SK-N-SH (cell line): ENCODE data around the gene MTRF1. TPM values are rescaled to one million over a fixed set of nuclear protein-coding genes. Genes with fewer than 3 reads are reported as not detected.

Source experiments
- CTCF ChIA-PET: fragments of 300-600, 350-600 bp; formaldehyde crosslinking; extraction: SDS; loops from one replicate; lab custom pipeline; 2021; lab: Yijun Ruan, JAX
- POLR2A ChIA-PET: fragments of 350-600 bp; sonication (Branson Sonifier 250); formaldehyde crosslinking; extraction: SDS; loops from one replicate; lab custom pipeline; 2020; ENCODE audit warnings: antibody characterized with exemption, inconsistent platforms; lab: Yijun Ruan, JAX
- DNase-seq: peaks from one replicate; pipeline ENCODE4 v3.0.0; 2012
- H2AFZ ChIP-seq: fragments of 200-600 bp; sonication (generic); 2 replicates; pipeline ENCODE4 v1.8.1; 2016; ENCODE audit warnings: antibody characterized with exemption, mild to moderate bottlenecking, low read depth
- H3F3A ChIP-seq: fragments of 200-600 bp; sonication (generic); replicated peaks from 2 replicates; pipeline ENCODE3; 2016; ENCODE audit warnings: antibody characterized with exemption, mild to moderate bottlenecking; ENCODE audit not compliant: insufficient read depth
- H3K27ac ChIP-seq, 2 experiments: fragments of 200-500 bp in 1 of 2; fragments of 200-600 bp in 1 of 2; sonication (Bioruptor generic) in 1 of 2; sonication (generic), shearing (Covaris generic) in 1 of 2; 2 replicates each; pipeline versions ENCODE4 v1.5.1 to v1.6.1; 2014 to 2016; ENCODE audit warnings: low read depth in 2 of 2, inconsistent platforms in 1 of 2, low read length in 1 of 2, mild to moderate bottlenecking in 1 of 2, mixed read lengths in 1 of 2
- H3K27me3 ChIP-seq: fragments of 200-600 bp; sonication (generic), shearing (Covaris generic); 2 replicates; pipeline ENCODE4 v1.6.1; 2016; ENCODE audit warnings: mixed run types; ENCODE audit not compliant: insufficient read depth
- H3K36me3 ChIP-seq, 2 experiments: fragments of 200-500 bp in 1 of 2; fragments of 200-600 bp in 1 of 2; sonication (Bioruptor generic) in 1 of 2; sonication (generic) in 1 of 2; replicated peaks in 1 of 2; 2 replicates each; pipeline versions ENCODE3 to v1.5.1; 2014 to 2016; ENCODE audit warnings: low read length in 1 of 2, mild to moderate bottlenecking in 1 of 2; ENCODE audit not compliant: insufficient read depth in 2 of 2, control insufficient read depth in 1 of 2
- H3K4me1 ChIP-seq, 2 experiments: fragments of 200-500 bp in 1 of 2; fragments of 200-600 bp in 1 of 2; sonication (Bioruptor generic) in 1 of 2; sonication (generic), shearing (Covaris generic) in 1 of 2; 2 replicates each; pipeline versions ENCODE4 v1.5.1 to v1.6.1; 2014 to 2016; ENCODE audit warnings: low read depth in 1 of 2, low read length in 1 of 2, mixed run types in 1 of 2; ENCODE audit not compliant: insufficient read depth in 2 of 2, control insufficient read depth in 1 of 2
- H3K4me2 ChIP-seq: fragments of 200-600 bp; sonication (generic), shearing (Covaris generic); 2 replicates; pipeline ENCODE4 v1.6.1; 2017; ENCODE audit warnings: mixed run types
- H3K4me3 ChIP-seq, 2 experiments: fragments of 200-500 bp in 1 of 2; fragments of 200-600 bp in 1 of 2; sonication (Bioruptor generic) in 1 of 2; sonication (generic), shearing (Covaris generic) in 1 of 2; 2 replicates each; pipeline versions ENCODE4 v1.5.1 to v1.8.1; 2014 to 2016; ENCODE audit warnings: low read depth in 2 of 2, inconsistent platforms in 1 of 2, low read length in 1 of 2, mild to moderate bottlenecking in 1 of 2, mixed read lengths in 1 of 2, moderate library complexity in 1 of 2
- H3K79me2 ChIP-seq: fragments of 200-600 bp; sonication (generic); 2 replicates; pipeline ENCODE4 v1.8.1; 2017; ENCODE audit warnings: mild to moderate bottlenecking; ENCODE audit not compliant: insufficient read depth
- H3K9ac ChIP-seq: fragments of 200-600 bp; sonication (generic); 2 replicates; pipeline ENCODE4 v1.6.1; 2017; ENCODE audit warnings: mixed run types
- H3K9me2 ChIP-seq: fragments of 200-600 bp; sonication (generic); 2 replicates; pipeline ENCODE4 v1.6.1; 2017; ENCODE audit warnings: mixed run types
- H3K9me3 ChIP-seq: fragments of 200-600 bp; sonication (generic); 2 replicates; pipeline ENCODE4 v1.6.1; 2017; ENCODE audit warnings: mixed run types, mild to moderate bottlenecking, moderate library complexity
- H4K20me1 ChIP-seq: fragments of 200-600 bp; sonication (generic); 2 replicates; pipeline ENCODE4 v1.6.1; 2017; ENCODE audit warnings: mild to moderate bottlenecking, mixed run types; ENCODE audit not compliant: insufficient read depth
- EP300 ChIP-seq, 2 experiments: IDR thresholded peaks; 2 replicates each; pipeline versions ENCODE4 v1.4.0 to v1.6.1; 2012; ENCODE audit warnings: borderline replicate concordance in 1 of 2, low read depth in 1 of 2, low read length in 1 of 2
- EZH2phosphoT487 ChIP-seq: fragments of 200-600 bp; sonication (generic); IDR thresholded peaks from 2 replicates; pipeline ENCODE4 v1.6.1; 2017; ENCODE audit warnings: low read depth, mixed run types, mild to moderate bottlenecking, antibody characterized with exemption, moderate library complexity, borderline replicate concordance
- FOSL2 ChIP-seq: IDR thresholded peaks from 2 replicates; pipeline ENCODE4 v1.4.0; 2012; ENCODE audit warnings: low read depth, mild to moderate bottlenecking, moderate library complexity, borderline replicate concordance
- FOXJ3 ChIP-seq: sonication (generic); formaldehyde crosslinking; IDR thresholded peaks from 2 replicates; pipeline ENCODE4 v1.5.1; 2020; ENCODE audit warnings: mild to moderate bottlenecking, missing genetic modification reagents
- FOXM1 ChIP-seq: IDR thresholded peaks from 2 replicates; pipeline ENCODE4 v1.4.0; 2012; ENCODE audit warnings: low read depth, mild to moderate bottlenecking
- GABPA ChIP-seq: IDR thresholded peaks from 2 replicates; pipeline ENCODE4 v1.4.0; 2012; ENCODE audit warnings: low read depth, mild to moderate bottlenecking
- JUND ChIP-seq: IDR thresholded peaks from 2 replicates; pipeline ENCODE4 v1.4.0; 2012
- MEF2A ChIP-seq: IDR thresholded peaks from 2 replicates; pipeline ENCODE4 v1.4.0; 2012; ENCODE audit warnings: low read depth, borderline replicate concordance
- MXI1 ChIP-seq: IDR thresholded peaks from 2 replicates; pipeline ENCODE4 v1.6.1; 2012; ENCODE audit warnings: mild to moderate bottlenecking, low read depth, low read length, improper control_type of control experiment
- NFIC ChIP-seq: IDR thresholded peaks from 2 replicates; pipeline ENCODE4 v1.4.0; 2012; ENCODE audit warnings: borderline replicate concordance
- POLR2AphosphoS5 ChIP-seq: IDR thresholded peaks from 2 replicates; pipeline ENCODE4 v1.6.1; 2012; ENCODE audit warnings: low read depth, low read length
- RCOR1 ChIP-seq: fragments of 150-350 bp; IDR thresholded peaks from 2 replicates; pipeline ENCODE4 v1.6.1; 2017; ENCODE audit warnings: antibody characterized with exemption, low read length
- SIN3A ChIP-seq: IDR thresholded peaks from 2 replicates; pipeline ENCODE4 v1.6.1; 2012; ENCODE audit warnings: low read depth, mild to moderate bottlenecking, low read length, moderate library complexity, borderline replicate concordance
- SMC3 ChIP-seq: IDR thresholded peaks from 2 replicates; pipeline ENCODE4 v1.6.1; 2012; ENCODE audit warnings: low read depth, low read length, improper control_type of control experiment
- TAF1 ChIP-seq: IDR thresholded peaks from 2 replicates; pipeline ENCODE4 v1.6.1; 2012; ENCODE audit warnings: low read depth, mild to moderate bottlenecking, low read length, moderate library complexity, borderline replicate concordance
- TCF12 ChIP-seq: IDR thresholded peaks from 2 replicates; pipeline ENCODE4 v1.4.0; 2012
- TEAD4 ChIP-seq: IDR thresholded peaks from 2 replicates; pipeline ENCODE4 v1.4.0; 2012; ENCODE audit warnings: mild to moderate bottlenecking, borderline replicate concordance; ENCODE audit not compliant: insufficient read depth
- WGBS: methylation state at CpG from one replicate; pipeline ENCODE4 v1.1.6; 2017; ENCODE audit warnings: low lambda C conversion rate; 5-methylcytosine and 5-hydroxymethylcytosine counted together
- polyA plus RNA-seq, 3 experiments: library from polyadenylated mRNA; depleted of rRNA; stranded (reverse); fragments of >200 nt; gene quantifications; 2 replicates each; pipeline ENCODE4 v1.2.3, GENCODE V29; 2012
- TF ChIP-seq, protein P1 (sequence below): fragments of 150-350 bp; IDR thresholded peaks from 2 replicates; pipeline ENCODE4 v1.6.1; 2016; ENCODE audit warnings: mild to moderate bottlenecking, low read depth, low read length
- TF ChIP-seq, protein P2 (sequence below): fragments of 150-350 bp; IDR thresholded peaks from 2 replicates; pipeline ENCODE4 v1.6.1; 2017; ENCODE audit warnings: antibody characterized with exemption, low read length, low read depth, borderline replicate concordance
- TF ChIP-seq, protein P3 (sequence below): IDR thresholded peaks from 2 replicates; pipeline ENCODE4 v1.4.0; 2012; ENCODE audit warnings: low read depth

Gene MTRF1
- polyA plus RNA-seq, 1 of the 3 experiments (the other 2 are of a cell fraction) = 9.2 TPM

DNA sequence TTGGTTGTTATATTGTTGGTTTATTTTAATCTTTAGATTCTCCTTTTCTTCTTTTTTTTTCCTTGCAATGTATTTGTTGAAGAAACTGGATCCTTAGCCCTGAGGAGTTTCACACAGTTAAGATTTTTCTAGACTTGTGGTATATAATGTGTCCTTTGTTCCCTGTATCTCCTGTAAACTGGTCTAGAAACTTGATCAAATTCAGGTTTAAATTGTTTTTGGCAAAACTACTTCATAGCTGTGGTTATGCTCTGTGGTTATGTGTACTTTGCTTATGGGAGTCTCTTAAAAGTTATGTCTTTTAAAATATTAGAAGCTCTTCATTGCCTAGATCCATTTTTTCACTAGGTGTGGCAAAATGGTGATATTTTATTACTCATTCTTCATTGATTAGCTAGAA lies 3.7 kb upstream of the MTRF1 start (continued):
- TF ChIP-seq MEF2A = no peak

DNA sequence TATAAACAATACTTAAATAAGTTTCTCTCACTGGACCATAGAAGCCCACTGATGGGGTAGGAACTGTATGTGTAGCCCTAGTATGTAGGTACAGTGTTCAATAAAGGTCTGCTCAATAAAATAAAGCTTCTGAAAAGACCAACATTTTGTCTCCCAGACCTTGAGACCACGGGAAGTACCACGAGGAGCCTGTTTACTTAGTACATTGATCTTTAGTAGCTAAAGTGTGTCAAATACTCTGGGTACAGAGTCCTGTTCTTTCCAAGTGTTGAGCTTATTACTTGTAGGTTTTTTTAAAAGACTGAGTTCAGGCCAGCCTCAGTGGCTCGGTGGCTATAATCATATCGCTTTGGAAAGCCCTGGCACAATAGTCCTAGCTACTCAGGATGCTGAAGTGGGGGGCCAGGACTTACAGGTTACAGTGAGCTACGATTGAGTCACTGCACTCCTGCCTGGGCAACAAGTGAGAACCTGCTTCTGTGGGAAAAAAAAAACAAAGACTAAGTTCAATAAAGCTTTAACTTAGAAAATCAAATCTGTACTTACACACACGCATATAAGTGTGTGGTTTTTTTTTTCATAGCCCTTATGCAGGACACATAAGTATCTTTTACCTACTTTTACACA lies 3.4 kb downstream of the MTRF1 start:
- H2AFZ ChIP-seq = no peak overlapping the region
- ChIA-PET CTCF (interaction anchor here (0.6 kb wide), 1 partner anchor 17 kb away, joined by 3 read pairs; no protein-coding TSS in a partner anchor), POLR2A (no interaction called here)
- peaks cover 11% of the 10 kb centered on the region for H3K9me3 ChIP-seq
- 93% methylated on average over 6 of the region's 6 CpGs for WGBS
- no peaks in the 10 kb centered on the region for H3K27me3 ChIP-seq
- H3K9me2 ChIP-seq = no peaks in the 10 kb centered on the region
- no peak overlapping the region for H3K9ac ChIP-seq
- no peak for DNase-seq
- TF ChIP-seq POLR2AphosphoS5 (no peak), JUND (no peak), EZH2phosphoT487 (no peak), NFIC (no peak), SIN3A (no peak), FOXM1 (no peak), TEAD4 (no peak), FOXJ3 (CRISPR knock-in tag) (no peak), EP300 (IDR thresholded peaks at IDR 0.05; ENCODE audit: borderline replicate concordance in 1 of 2, low read depth in 1 of 2, low read length in 1 of 2) (no peak), MEF2A (no peak), FOSL2 (no peak), TAF1 (no peak), TCF12 (no peak), GABPA (no peak), SMC3 (no peak), RCOR1 (no peak), MXI1 (no peak)
- TF ChIP-seq, protein P1, sequence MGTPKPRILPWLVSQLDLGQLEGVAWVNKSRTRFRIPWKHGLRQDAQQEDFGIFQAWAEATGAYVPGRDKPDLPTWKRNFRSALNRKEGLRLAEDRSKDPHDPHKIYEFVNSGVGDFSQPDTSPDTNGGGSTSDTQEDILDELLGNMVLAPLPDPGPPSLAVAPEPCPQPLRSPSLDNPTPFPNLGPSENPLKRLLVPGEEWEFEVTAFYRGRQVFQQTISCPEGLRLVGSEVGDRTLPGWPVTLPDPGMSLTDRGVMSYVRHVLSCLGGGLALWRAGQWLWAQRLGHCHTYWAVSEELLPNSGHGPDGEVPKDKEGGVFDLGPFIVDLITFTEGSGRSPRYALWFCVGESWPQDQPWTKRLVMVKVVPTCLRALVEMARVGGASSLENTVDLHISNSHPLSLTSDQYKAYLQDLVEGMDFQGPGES = no peak
- TF ChIP-seq, protein P2, sequence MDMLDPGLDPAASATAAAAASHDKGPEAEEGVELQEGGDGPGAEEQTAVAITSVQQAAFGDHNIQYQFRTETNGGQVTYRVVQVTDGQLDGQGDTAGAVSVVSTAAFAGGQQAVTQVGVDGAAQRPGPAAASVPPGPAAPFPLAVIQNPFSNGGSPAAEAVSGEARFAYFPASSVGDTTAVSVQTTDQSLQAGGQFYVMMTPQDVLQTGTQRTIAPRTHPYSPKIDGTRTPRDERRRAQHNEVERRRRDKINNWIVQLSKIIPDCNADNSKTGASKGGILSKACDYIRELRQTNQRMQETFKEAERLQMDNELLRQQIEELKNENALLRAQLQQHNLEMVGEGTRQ = no peak
- TF ChIP-seq, protein P3, sequence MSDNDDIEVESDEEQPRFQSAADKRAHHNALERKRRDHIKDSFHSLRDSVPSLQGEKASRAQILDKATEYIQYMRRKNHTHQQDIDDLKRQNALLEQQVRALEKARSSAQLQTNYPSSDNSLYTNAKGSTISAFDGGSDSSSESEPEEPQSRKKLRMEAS = no peak
- TF ChIP-seq, all 33 proteins: peak for 0
- H3K36me3 ChIP-seq = peaks cover 29 to 31% of the 10 kb centered on the region in 2 experiments
- H3F3A ChIP-seq = peaks cover 4% of the 10 kb centered on the region
- H3K4me3 ChIP-seq = no peak overlapping the region
- H3K4me1 ChIP-seq = peaks cover 0 to 3% of the 10 kb centered on the region in 2 experiments; a peak in 2 of 4 replicates
- H3K4me2 ChIP-seq = no peak overlapping the region
- no peak overlapping the region for H3K27ac ChIP-seq
- H4K20me1 ChIP-seq = no peaks in the 10 kb centered on the region
- H3K79me2 ChIP-seq = peaks cover 6% of the 10 kb centered on the region; the same call in 1 of the 2 replicates
